Mesendoderm (in vitro differentiated cells): Measurements from ENCODE around the gene DEXI.

Source experiments
- DNase-seq: peaks from one replicate; pipeline ENCODE4 v3.0.0; 2013
- H2AK5ac ChIP-seq: 2 replicates; pipeline ENCODE4 v1.6.1; 2013; ENCODE audit warnings: low read length, inconsistent platforms
- H2BK120ac ChIP-seq: 2 replicates; pipeline ENCODE4 v1.6.1; 2013; ENCODE audit warnings: low read depth, mild to moderate bottlenecking, low read length, moderate library complexity, mixed read lengths
- H2BK15ac ChIP-seq: replicated peaks from 2 replicates; pipeline ENCODE4 v1.6.1; 2013; ENCODE audit warnings: low read depth, mild to moderate bottlenecking, moderate library complexity
- H2BK5ac ChIP-seq: 2 replicates; pipeline ENCODE4 v1.6.1; 2013; ENCODE audit warnings: low read length, inconsistent platforms
- H3K18ac ChIP-seq: 2 replicates; pipeline ENCODE4 v1.6.1; 2013; ENCODE audit warnings: mild to moderate bottlenecking, low read length, mixed read lengths
- H3K23ac ChIP-seq: one replicate; pipeline ENCODE4 v1.6.1; 2013; ENCODE audit warnings: low read length
- H3K27ac ChIP-seq: 2 replicates; pipeline ENCODE4 v1.5.1; 2013; ENCODE audit warnings: low read depth, mild to moderate bottlenecking, inconsistent platforms, low read length, moderate library complexity
- H3K27me3 ChIP-seq: 2 replicates; pipeline ENCODE4 v1.6.1; 2013; ENCODE audit warnings: low read length, control low read depth, mild to moderate bottlenecking, inconsistent platforms; ENCODE audit not compliant: insufficient read depth, poor library complexity
- H3K36me3 ChIP-seq: 2 replicates; pipeline ENCODE4 v1.6.1; 2013; ENCODE audit warnings: low read length, inconsistent platforms; ENCODE audit not compliant: control insufficient read depth, insufficient read depth
- H3K4ac ChIP-seq: one replicate; pipeline ENCODE4 v1.6.1; 2013; ENCODE audit warnings: low read depth, mild to moderate bottlenecking, low read length, moderate library complexity
- H3K4me1 ChIP-seq: 2 replicates; pipeline ENCODE4 v1.6.1; 2013; ENCODE audit warnings: low read depth, low read length, inconsistent platforms; ENCODE audit not compliant: control insufficient read depth
- H3K4me2 ChIP-seq: 2 replicates; pipeline ENCODE4 v1.6.1; 2013; ENCODE audit warnings: low read length
- H3K4me3 ChIP-seq: 2 replicates; pipeline ENCODE4 v1.5.1; 2013; ENCODE audit warnings: mild to moderate bottlenecking, low read length
- H3K56ac ChIP-seq: one replicate; pipeline ENCODE4 v1.6.1; 2013; ENCODE audit warnings: low read length
- H3K79me1 ChIP-seq: 2 replicates; pipeline ENCODE4 v1.6.1; 2013; ENCODE audit warnings: low read length, inconsistent platforms
- H3K79me2 ChIP-seq: 2 replicates; pipeline ENCODE4 v1.6.1; 2013; ENCODE audit warnings: mild to moderate bottlenecking, low read length; ENCODE audit not compliant: control insufficient read depth, insufficient read depth
- H3K9ac ChIP-seq: 2 replicates; pipeline ENCODE4 v1.6.1; 2013; ENCODE audit warnings: low read length, inconsistent platforms
- H4K5ac ChIP-seq: one replicate; pipeline ENCODE4 v1.6.1; 2013; ENCODE audit warnings: low read length
- H4K8ac ChIP-seq: one replicate; pipeline ENCODE4 v1.6.1; 2013; ENCODE audit warnings: low read depth, mild to moderate bottlenecking, control low read depth, low read length, moderate library complexity
- WGBS: extraction: QIAGEN DNeasy Blood & Tissue Kit; methylation state at CpG from one replicate; pipeline ENCODE4 v1.1.7; 2013; ENCODE audit warnings: low lambda C conversion rate, missing lambda C conversion rate; ENCODE audit not compliant: insufficient coverage; ENCODE audit errors: extremely low coverage; 5-methylcytosine and 5-hydroxymethylcytosine counted together

Gene DEXI

DNA sequence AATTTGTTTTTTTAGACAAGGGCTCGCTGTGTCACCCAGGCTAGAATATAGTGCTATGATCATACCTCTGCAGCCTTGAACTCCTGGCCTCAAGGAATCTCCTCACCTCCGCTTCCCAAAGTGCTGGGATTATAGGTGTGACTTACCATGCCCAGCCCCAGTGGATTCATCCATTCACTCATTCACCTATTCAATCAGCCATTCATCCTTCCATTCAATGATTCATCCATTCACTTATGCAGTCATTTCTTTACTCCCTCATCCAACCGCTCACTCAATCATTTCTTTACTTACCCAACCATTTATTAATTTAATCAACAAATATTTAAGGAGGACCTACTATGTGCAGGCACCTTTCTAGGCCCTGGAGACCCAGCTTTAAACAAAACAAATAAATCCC, 25.7 kb downstream of the DEXI start:
- no peak overlapping the region for H4K5ac ChIP-seq
- H2AK5ac ChIP-seq, result no peak overlapping the region
- H3K4me3 ChIP-seq, result no peak overlapping the region

DNA sequence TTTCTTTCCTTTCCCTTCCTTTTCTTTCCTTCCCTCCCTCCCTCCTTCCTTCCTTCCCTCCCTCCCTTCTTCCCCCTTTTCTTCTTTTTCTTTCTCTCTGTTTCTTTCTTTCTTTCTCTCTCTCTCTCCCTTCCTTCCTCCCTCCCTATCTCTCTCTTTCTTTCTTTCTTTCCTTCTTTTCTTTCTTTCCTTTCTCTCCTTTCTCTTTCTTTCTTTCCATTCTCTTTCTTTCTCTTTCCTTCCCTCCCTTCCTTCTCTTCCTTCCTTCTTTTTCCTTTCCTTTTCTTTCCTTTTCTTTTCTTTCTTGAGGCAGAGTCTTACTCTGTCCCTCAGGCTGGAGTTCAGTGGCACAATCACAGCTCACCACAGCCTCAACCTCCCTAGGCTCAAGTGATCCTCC, 31.0 kb downstream of the DEXI start:
- no peaks in the 10 kb centered on the region for H3K27me3 ChIP-seq
- H3K4ac ChIP-seq, result no peak overlapping the region
- H3K56ac ChIP-seq, result no peak overlapping the region
- H3K23ac ChIP-seq, result no peak overlapping the region
- no peak overlapping the region for H4K8ac ChIP-seq
- H3K9ac ChIP-seq, result no peak overlapping the region
- no peak for DNase-seq
- no peaks in the 10 kb centered on the region for H3K4me1 ChIP-seq
- H3K4me2 ChIP-seq, result no peak overlapping the region
- no peak overlapping the region for H2BK5ac ChIP-seq
- H3K18ac ChIP-seq, result no peak overlapping the region
- no peak overlapping the region for H2AK5ac ChIP-seq
- H2BK15ac ChIP-seq, result no peak overlapping the region
- no peak overlapping the region for H2BK120ac ChIP-seq
- H4K5ac ChIP-seq, result no peak overlapping the region
- no peaks in the 10 kb centered on the region for H3K36me3 ChIP-seq
- H3K4me3 ChIP-seq, result no peak overlapping the region
- no peaks in the 10 kb centered on the region for H3K79me1 ChIP-seq
- H3K79me2 ChIP-seq, result no peaks in the 10 kb centered on the region
- no peak overlapping the region for H3K27ac ChIP-seq

More for the DNA sequence above, 25.7 kb downstream of the DEXI start:
- Histone ChIP-seq H3K27me3 (no peaks in the 10 kb centered on the region), H3K23ac (no peak overlapping the region), H4K8ac (no peak overlapping the region), H3K27ac (no peak overlapping the region), H3K4ac (no peak overlapping the region), H3K79me1 (no peaks in the 10 kb centered on the region), H3K9ac (no peak overlapping the region), H3K18ac (no peak overlapping the region), H3K4me1 (no peaks in the 10 kb centered on the region), H2BK5ac (no peak overlapping the region), H3K79me2 (no peaks in the 10 kb centered on the region), H3K36me3 (no peaks in the 10 kb centered on the region), H3K4me2 (no peak overlapping the region), H2BK120ac (no peak overlapping the region), H2BK15ac (no peak overlapping the region), H3K56ac (no peak overlapping the region)
- no peak for DNase-seq
- 100% methylated on average over 1 of the region's 3 CpGs for WGBS

DNA sequence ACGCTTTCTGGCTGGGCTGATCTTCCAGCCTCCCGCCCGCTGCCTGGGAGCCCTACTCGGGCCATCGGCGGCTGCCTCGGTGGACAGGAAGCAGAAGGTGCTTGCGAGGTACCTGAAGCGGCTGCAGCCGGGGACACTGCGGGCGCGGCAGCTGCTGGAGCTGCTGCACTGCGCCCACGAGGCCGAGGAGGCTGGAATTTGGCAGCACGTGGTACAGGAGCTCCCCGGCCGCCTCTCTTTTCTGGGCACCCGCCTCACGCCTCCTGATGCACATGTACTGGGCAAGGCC, 34.6 kb downstream of the DEXI start:
- DNase-seq, result no peak
- Histone ChIP-seq H3K4ac (no peak overlapping the region), H3K79me2 (no peaks in the 10 kb centered on the region), H2BK5ac (no peak overlapping the region), H3K27ac (no peak overlapping the region), H3K27me3 (no peaks in the 10 kb centered on the region), H3K23ac (no peak overlapping the region), H3K56ac (no peak overlapping the region), H3K18ac (no peak overlapping the region), H3K4me2 (no peak overlapping the region), H2BK15ac (no peak overlapping the region), H3K9ac (no peak overlapping the region), H3K4me3 (no peak overlapping the region), H3K4me1 (no peaks in the 10 kb centered on the region), H3K79me1 (no peaks in the 10 kb centered on the region), H3K36me3 (no peaks in the 10 kb centered on the region), H2AK5ac (no peak overlapping the region), H2BK120ac (no peak overlapping the region), H4K5ac (no peak overlapping the region), H4K8ac (no peak overlapping the region)
- no CpG with 5 or more reads among the region's 21 CpGs for WGBS

DNA sequence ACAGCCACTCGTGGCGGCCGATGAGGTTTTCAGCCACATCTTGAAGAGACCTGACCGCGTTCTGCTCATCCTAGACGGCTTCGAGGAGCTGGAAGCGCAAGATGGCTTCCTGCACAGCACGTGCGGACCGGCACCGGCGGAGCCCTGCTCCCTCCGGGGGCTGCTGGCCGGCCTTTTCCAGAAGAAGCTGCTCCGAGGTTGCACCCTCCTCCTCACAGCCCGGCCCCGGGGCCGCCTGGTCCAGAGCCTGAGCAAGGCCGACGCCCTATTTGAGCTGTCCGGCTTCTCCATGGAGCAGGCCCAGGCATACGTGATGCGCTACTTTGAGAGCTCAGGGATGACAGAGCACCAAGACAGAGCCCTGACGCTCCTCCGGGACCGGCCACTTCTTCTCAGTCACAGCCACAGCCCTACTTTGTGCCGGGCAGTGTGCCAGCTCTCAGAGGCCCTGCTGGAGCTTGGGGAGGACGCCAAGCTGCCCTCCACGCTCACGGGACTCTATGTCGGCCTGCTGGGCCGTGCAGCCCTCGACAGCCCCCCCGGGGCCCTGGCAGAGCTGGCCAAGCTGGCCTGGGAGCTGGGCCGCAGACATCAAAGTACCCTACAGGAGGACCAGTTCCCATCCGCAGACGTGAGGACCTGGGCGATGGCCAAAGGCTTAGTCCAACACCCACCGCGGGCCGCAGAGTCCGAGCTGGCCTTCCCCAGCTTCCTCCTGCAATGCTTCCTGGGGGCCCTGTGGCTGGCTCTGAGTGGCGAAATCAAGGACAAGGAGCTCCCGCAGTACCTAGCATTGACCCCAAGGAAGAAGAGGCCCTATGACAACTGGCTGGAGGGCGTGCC, 35.1 kb downstream of the DEXI start:
- no peak overlapping the region for H3K4me2 ChIP-seq
- H2AK5ac ChIP-seq, result no peak overlapping the region
- no peaks in the 10 kb centered on the region for H3K79me1 ChIP-seq
- H3K4me1 ChIP-seq, result no peaks in the 10 kb centered on the region
- no peak overlapping the region for H3K9ac ChIP-seq
- WGBS, result no CpG with 5 or more reads among the region's 46 CpGs
- no peak overlapping the region for H2BK5ac ChIP-seq
- H3K27me3 ChIP-seq, result no peaks in the 10 kb centered on the region
- no peak overlapping the region for H3K4ac ChIP-seq
- no peak overlapping the region for H3K27ac ChIP-seq
- no peak overlapping the region for H2BK15ac ChIP-seq
- no peak overlapping the region for H3K23ac ChIP-seq
- H3K4me3 ChIP-seq, result no peak overlapping the region
- DNase-seq, result no peak
- H3K36me3 ChIP-seq, result no peaks in the 10 kb centered on the region
- no peak overlapping the region for H3K18ac ChIP-seq
- H3K79me2 ChIP-seq, result no peaks in the 10 kb centered on the region
- H4K5ac ChIP-seq, result no peak overlapping the region
- H2BK120ac ChIP-seq, result no peak overlapping the region
- H4K8ac ChIP-seq, result no peak overlapping the region
- no peak overlapping the region for H3K56ac ChIP-seq

DNA sequence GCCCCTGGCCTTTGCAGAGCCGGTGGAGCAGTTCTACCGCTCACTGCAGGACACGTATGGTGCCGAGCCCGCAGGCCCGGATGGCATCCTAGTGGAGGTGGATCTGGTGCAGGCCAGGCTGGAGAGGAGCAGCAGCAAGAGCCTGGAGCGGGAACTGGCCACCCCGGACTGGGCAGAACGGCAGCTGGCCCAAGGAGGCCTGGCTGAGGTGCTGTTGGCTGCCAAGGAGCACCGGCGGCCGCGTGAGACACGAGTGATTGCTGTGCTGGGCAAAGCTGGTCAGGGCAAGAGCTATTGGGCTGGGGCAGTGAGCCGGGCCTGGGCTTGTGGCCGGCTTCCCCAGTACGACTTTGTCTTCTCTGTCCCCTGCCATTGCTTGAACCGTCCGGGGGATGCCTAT, 35.8 kb downstream of the DEXI start:
- H4K8ac ChIP-seq, result no peak overlapping the region

DNA sequence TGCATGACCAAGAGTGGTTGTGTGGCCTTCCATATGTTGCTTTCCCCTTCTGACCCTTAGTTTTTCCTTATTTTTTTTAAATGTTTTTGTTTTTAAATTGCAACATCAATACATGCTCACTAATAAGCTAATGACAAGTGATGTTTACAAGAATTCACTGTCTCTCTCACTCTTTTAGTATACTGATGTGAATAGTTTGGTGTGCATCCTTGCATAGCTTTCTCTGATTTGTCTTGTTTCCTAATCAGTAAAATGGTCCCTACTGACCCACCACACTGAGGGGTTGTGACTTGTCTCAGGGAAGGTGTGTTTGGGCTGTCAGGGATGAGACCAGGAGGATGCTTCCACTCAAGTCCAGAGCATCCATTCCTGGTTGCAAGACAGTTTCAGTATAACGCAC, 39.3 kb downstream of the DEXI start:
- Histone ChIP-seq H3K79me1 (no peaks in the 10 kb centered on the region), H3K23ac (no peak overlapping the region), H3K79me2 (no peaks in the 10 kb centered on the region), H3K27me3 (no peaks in the 10 kb centered on the region), H3K27ac (no peak overlapping the region), H3K56ac (no peak overlapping the region), H4K5ac (no peak overlapping the region), H3K4me3 (no peak overlapping the region), H3K4me1 (no peaks in the 10 kb centered on the region), H3K4ac (no peak overlapping the region), H3K18ac (no peak overlapping the region), H3K9ac (no peak overlapping the region), H3K4me2 (no peak overlapping the region), H2BK120ac (no peak overlapping the region), H2BK15ac (no peak overlapping the region), H2BK5ac (no peak overlapping the region), H2AK5ac (no peak overlapping the region), H4K8ac (no peak overlapping the region), H3K36me3 (no peaks in the 10 kb centered on the region)
- DNase-seq, result no peak
- no CpG with 5 or more reads among the region's 1 CpG for WGBS

More for the DNA sequence above, 35.8 kb downstream of the DEXI start:
- Histone ChIP-seq H3K4ac (no peak overlapping the region), H2BK120ac (no peak overlapping the region), H3K79me1 (no peaks in the 10 kb centered on the region), H3K4me1 (no peaks in the 10 kb centered on the region), H2AK5ac (no peak overlapping the region), H3K9ac (no peak overlapping the region), H2BK5ac (no peak overlapping the region), H4K5ac (no peak overlapping the region), H3K36me3 (no peaks in the 10 kb centered on the region), H3K4me2 (no peak overlapping the region), H3K23ac (no peak overlapping the region), H3K56ac (no peak overlapping the region), H3K18ac (no peak overlapping the region), H3K79me2 (no peaks in the 10 kb centered on the region), H2BK15ac (no peak overlapping the region), H3K27me3 (no peaks in the 10 kb centered on the region), H3K27ac (no peak overlapping the region), H3K4me3 (no peak overlapping the region)
- WGBS, result no CpG with 5 or more reads among the region's 19 CpGs
- DNase-seq, result no peak
